SU-DHL-6 (cell line): ENCODE results near the gene CEP350.

Source experiments
- H2AFZ ChIP-seq: fragments of 200-600 bp; sonication (generic); 2 replicates; pipeline ENCODE4 v1.6.1; 2014; ENCODE audit warnings: low read depth, mild to moderate bottlenecking, moderate library complexity, mixed read lengths, antibody characterized with exemption, low read length; ENCODE audit not compliant: severe bottlenecking
- H3F3A ChIP-seq: fragments of 200-600 bp; shearing (Covaris generic); 2 replicates; pipeline ENCODE4 v1.6.0; 2016; ENCODE audit warnings: antibody characterized with exemption, mild to moderate bottlenecking; ENCODE audit not compliant: insufficient read depth
- H3K27ac ChIP-seq: fragments of 200-600 bp; sonication (generic); 2 replicates; pipeline ENCODE4 v1.5.1; 2016; ENCODE audit warnings: low read depth, mild to moderate bottlenecking, low read length, moderate library complexity, mixed read lengths
- H3K27me3 ChIP-seq: fragments of 200-600 bp; sonication (generic), shearing (Covaris generic); 2 replicates; pipeline ENCODE4 v1.6.0; 2014; ENCODE audit warnings: mild to moderate bottlenecking, low read length
- H3K36me3 ChIP-seq: fragments of 200-600 bp; sonication (generic); 2 replicates; pipeline ENCODE4 v1.6.1; 2014; ENCODE audit warnings: mild to moderate bottlenecking, low read length, mixed read lengths
- H3K4me2 ChIP-seq: fragments of 300-600, 200-600 bp; shearing (Covaris generic), sonication (generic); 2 replicates; pipeline ENCODE4 v1.6.0; 2014; ENCODE audit warnings: low read length, low read depth, mild to moderate bottlenecking; ENCODE audit not compliant: poor library complexity, severe bottlenecking
- H3K4me3 ChIP-seq: fragments of 200-600 bp; sonication (generic); 2 replicates; pipeline ENCODE4 v1.5.1; 2014; ENCODE audit warnings: antibody characterized with exemption, low read length, mild to moderate bottlenecking, mixed read lengths; ENCODE audit not compliant: insufficient read depth, poor library complexity, severe bottlenecking
- H3K79me2 ChIP-seq: fragments of 200-600 bp; sonication (generic); 2 replicates; pipeline ENCODE4 v1.6.1; 2014; ENCODE audit warnings: mild to moderate bottlenecking, low read length, moderate library complexity; ENCODE audit not compliant: insufficient read depth
- H3K9ac ChIP-seq: fragments of 200-600 bp; sonication (generic); 2 replicates; pipeline ENCODE4 v1.7.0; 2014; ENCODE audit warnings: mild to moderate bottlenecking, low read length
- H3K9me2 ChIP-seq: fragments of 200-600 bp; sonication (generic); replicated peaks from 2 replicates; pipeline ENCODE4 v1.6.1; 2014; ENCODE audit warnings: low read length; ENCODE audit not compliant: insufficient read depth
- H3K9me3 ChIP-seq: fragments of 200-600 bp; sonication (generic); 2 replicates; pipeline ENCODE4 v1.6.1; 2014; ENCODE audit warnings: low read length, mixed read lengths; ENCODE audit not compliant: insufficient read depth
- H4K20me1 ChIP-seq: fragments of 200-600 bp; sonication (generic); 2 replicates; pipeline ENCODE4 v1.6.1; 2014; ENCODE audit warnings: low read depth, mild to moderate bottlenecking, antibody characterized with exemption, low read length, moderate library complexity, mixed read lengths
- CTCF ChIP-seq: fragments of 200-600 bp; sonication (generic); IDR thresholded peaks from one replicate; pipeline ENCODE4 v1.5.1; 2017; ENCODE audit warnings: antibody characterized with exemption, mild to moderate bottlenecking, low read length, moderate library complexity; ENCODE audit not compliant: insufficient read depth, poor library complexity, severe bottlenecking
- EZH2phosphoT487 ChIP-seq: fragments of 200-600 bp; sonication (generic), shearing (Covaris generic); conservative IDR thresholded peaks from 2 replicates; pipeline ENCODE4 v1.6.1; 2018; ENCODE audit warnings: mild to moderate bottlenecking, antibody characterized with exemption, low read length, moderate library complexity, mixed read lengths

CEP350 gene

GRCh38 chr1:180154325-180155181, 199.9 kb downstream of the CEP350 start, which contains the start of gene QSOX1:
TSS of gene QSOX1 (plus strand) at chr1:180154869. CDS start at chr1:180154908, 39 bp downstream.
- peak within 1 kb of the TSS; percentile 96 for H2AFZ ChIP-seq
- H3K4me3 ChIP-seq = peak within 1 kb of the TSS; percentile 90
- H3K9ac ChIP-seq = peak within 1 kb of the TSS; percentile 75
- H4K20me1 ChIP-seq = no peaks in the 10 kb centered on the region
- H3F3A ChIP-seq = no peaks in the 10 kb centered on the region
- H3K9me3 ChIP-seq = no peaks in the 10 kb centered on the region
- H3K9me2 ChIP-seq = no peaks in the 10 kb centered on the region
- peak within 1 kb of the TSS; percentile 76 for H3K4me2 ChIP-seq
- H3K27ac ChIP-seq = 0 out of 2 replicates have a peak within 1 kb of the TSS, but pooled peaks have one; percentile 33
- TF ChIP-seq CTCF (no peak), EZH2phosphoT487 (no peak)
- H3K36me3 ChIP-seq = no peaks in the 10 kb centered on the region
- no peaks in the 10 kb centered on the region for H3K79me2 ChIP-seq
- H3K27me3 ChIP-seq = no peaks in the 10 kb centered on the region

GRCh38 chr1:180155182-180155682, 200.6 kb downstream of the CEP350 start:
- no peaks in the 10 kb centered on the region for H3K9me2 ChIP-seq
- H3K36me3 ChIP-seq = no peaks in the 10 kb centered on the region
- peak overlapping the region; percentile 75 for H3K9ac ChIP-seq
- no peak overlapping the region for H3K27ac ChIP-seq
- H3K79me2 ChIP-seq = no peaks in the 10 kb centered on the region
- no peaks in the 10 kb centered on the region for H3K27me3 ChIP-seq
- no peaks in the 10 kb centered on the region for H3K9me3 ChIP-seq
- H4K20me1 ChIP-seq = no peaks in the 10 kb centered on the region
- no peak for TF ChIP-seq CTCF
- no peaks in the 10 kb centered on the region for H3F3A ChIP-seq
- H3K4me2 ChIP-seq = peak overlapping the region; percentile 65
- H3K4me3 ChIP-seq = peak overlapping the region; percentile 64
- peak overlapping the region; percentile 83 for H2AFZ ChIP-seq

GRCh38 chr1:180156201-180156600, 201.6 kb downstream of the CEP350 start:
- Histone ChIP-seq H2AFZ (no peak overlapping the region), H3K27ac (no peak overlapping the region), H3K9ac (no peak overlapping the region), H3K79me2 (no peaks in the 10 kb centered on the region), H3K9me2 (no peaks in the 10 kb centered on the region), H3F3A (no peaks in the 10 kb centered on the region), H3K27me3 (no peaks in the 10 kb centered on the region), H4K20me1 (no peaks in the 10 kb centered on the region), H3K36me3 (no peaks in the 10 kb centered on the region), H3K9me3 (no peaks in the 10 kb centered on the region), H3K4me3 (no peak overlapping the region), H3K4me2 (no peak overlapping the region)
- TF ChIP-seq EZH2phosphoT487 (no peak), CTCF (no peak)
